OCI-LY3 (cell line): Measurements from ENCODE around the gene RAD51B.

Experiments
- CTCF ChIP-seq: fragments of 200-600, 300-600 bp; sonication (generic); IDR thresholded peaks from 2 replicates; pipeline ENCODE4 v1.5.1; 2014; ENCODE audit warnings: antibody characterized with exemption, low read length, low read depth
- EZH2phosphoT487 ChIP-seq: fragments of 200-600 bp; shearing (Covaris generic); IDR thresholded peaks from 2 replicates; pipeline ENCODE4 v1.6.1; 2018; ENCODE audit warnings: antibody characterized with exemption, mixed run types, low read depth

DNA sequence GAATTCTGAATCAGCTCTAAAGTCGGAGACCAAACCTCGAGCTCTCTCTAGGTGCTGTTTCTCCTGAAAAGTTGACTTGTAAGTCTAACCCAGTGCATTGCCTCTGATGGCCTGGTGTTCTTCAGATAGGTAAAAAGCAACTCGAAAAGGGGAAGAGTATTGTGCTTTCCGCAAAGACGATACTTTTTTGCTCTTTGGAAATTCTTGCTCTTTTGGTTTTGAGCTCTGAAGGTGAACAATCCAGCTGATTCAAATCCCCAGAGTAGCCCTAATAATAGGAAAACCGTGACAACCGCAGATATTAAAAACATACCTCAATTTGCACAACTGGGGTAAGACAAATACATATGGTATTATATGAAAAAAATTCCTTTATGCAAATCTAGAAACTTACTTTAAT lies 447.4 kb downstream of the RAD51B start:
- no peak for TF ChIP-seq CTCF
- TF ChIP-seq EZH2phosphoT487 = no peak
